CD4-positive, CD25-positive, alpha-beta regulatory T cell (primary cell): ENCODE measurements around the gene PLCH1. TPM values are rescaled to one million over a fixed set of nuclear protein-coding genes. Genes with fewer than 3 reads are reported as not detected.

ENCODE experiments used
- ATAC-seq, 2 donors: fragments of 150-1000 bp; cut with Tn5 transposase; one replicate each; pipeline ENCODE4 v1.10.0; 2021; ENCODE audit warnings: low read depth in 2 of 2, moderate number of reproducible peaks in 2 of 2, moderate library complexity in 1 of 2
- DNase-seq, 3 donors: peaks; one replicate each; pipeline versions ENCODE4 v3.0.0 to v3.0.0-alpha.2; 2012 to 2022; ENCODE audit warnings: mixed read lengths in 1 of 3
- H3K27ac ChIP-seq: one replicate; pipeline ENCODE4 v1.7.0; 2013; ENCODE audit warnings: mild to moderate bottlenecking, low read length; ENCODE audit not compliant: insufficient read depth, poor library complexity, severe bottlenecking
- H3K27me3 ChIP-seq: one replicate; pipeline ENCODE4 v1.7.0; 2013; ENCODE audit warnings: low read length; ENCODE audit not compliant: control insufficient read depth, insufficient read depth
- H3K36me3 ChIP-seq: one replicate; pipeline ENCODE4 v1.7.0; 2013; ENCODE audit warnings: mild to moderate bottlenecking, low read length, moderate library complexity; ENCODE audit not compliant: control insufficient read depth, insufficient read depth
- H3K4me1 ChIP-seq: 2 replicates; pipeline ENCODE4 v1.7.0; 2013; ENCODE audit warnings: mild to moderate bottlenecking, low read length; ENCODE audit not compliant: insufficient read depth, control insufficient read depth, poor library complexity, severe bottlenecking
- H3K4me3 ChIP-seq: one replicate; pipeline ENCODE4 v1.7.0; 2013; ENCODE audit warnings: low read depth, mild to moderate bottlenecking, low read length, moderate library complexity
- H3K9me3 ChIP-seq, 2 experiments: 1 replicate in 1 of 2; 2 replicates in 1 of 2; pipeline ENCODE4 v1.7.0; 2013; ENCODE audit warnings: low read length in 2 of 2, mild to moderate bottlenecking in 1 of 2, moderate library complexity in 1 of 2; ENCODE audit not compliant: control insufficient read depth in 2 of 2
- H3K27ac Mint-ChIP-seq, 3 donors: one replicate each; pipeline ENCODE4 v1.8.0; 2020 to 2022; ENCODE audit warnings: mild to moderate bottlenecking in 3 of 3, mixed read lengths in 3 of 3, moderate library complexity in 2 of 3
- H3K27me3 Mint-ChIP-seq: one replicate; pipeline ENCODE4 v1.8.0; 2022; ENCODE audit warnings: mild to moderate bottlenecking, mixed read lengths
- H3K36me3 Mint-ChIP-seq: one replicate; pipeline ENCODE4 v1.8.0; 2020; ENCODE audit warnings: mixed read lengths
- H3K4me1 Mint-ChIP-seq, 4 donors: one replicate each; pipeline ENCODE4 v1.8.0; 2020 to 2022; ENCODE audit warnings: mixed read lengths in 4 of 4, mild to moderate bottlenecking in 1 of 4
- H3K4me3 Mint-ChIP-seq, 4 donors: one replicate each; pipeline ENCODE4 v1.8.0; 2020 to 2022; ENCODE audit warnings: mild to moderate bottlenecking in 4 of 4, mixed read lengths in 4 of 4, moderate library complexity in 3 of 4
- H3K9me3 Mint-ChIP-seq, 7 donors: one replicate each; pipeline ENCODE4 v1.8.0; 2020 to 2022; ENCODE audit warnings: mixed read lengths in 7 of 7, mild to moderate bottlenecking in 3 of 7, moderate library complexity in 2 of 7
- polyA plus RNA-seq, 4 donors: library from polyadenylated mRNA; unstranded; fragments of 300-500 nt; fragmentation: Illumina TruSeq; gene quantifications; one replicate each; pipeline ENCODE4 v1.2.3, GENCODE V29; 2021
- total RNA-seq: library from RNA; stranded (reverse); gene quantifications from one replicate; pipeline ENCODE4 v1.2.3, GENCODE V29; 2022

PLCH1 gene
- total and polyA plus RNA-seq, 5 donors from 2014 or later = 0.05 to 0.12 TPM; not detected in 3

GRCh38 chr3:155517903-155518302 lies 227.0 kb downstream of the PLCH1 start:
- no peaks in the 10 kb centered on the region for H3K27me3 ChIP-seq
- H3K36me3 Mint-ChIP-seq = no peaks in the 10 kb centered on the region
- H3K27ac Mint-ChIP-seq = no peak overlapping the region
- no peaks in the 10 kb centered on the region for H3K4me1 Mint-ChIP-seq
- H3K9me3 ChIP-seq = no peaks in the 10 kb centered on the region
- no peak overlapping the region for H3K4me3 Mint-ChIP-seq
- H3K9me3 Mint-ChIP-seq = peaks cover 0 to 4% (median 0%) of the 10 kb centered on the region in 7 donors
- no peaks in the 10 kb centered on the region for H3K36me3 ChIP-seq
- ATAC-seq (no peak), DNase-seq (no peak)
- no peak overlapping the region for H3K27ac ChIP-seq
- H3K27me3 Mint-ChIP-seq = no peaks in the 10 kb centered on the region
- no peaks in the 10 kb centered on the region for H3K4me1 ChIP-seq
- H3K4me3 ChIP-seq = no peak overlapping the region

GRCh38 chr3:155516439-155516838 lies 228.4 kb downstream of the PLCH1 start:
- ATAC-seq = no peak
- H3K9me3 Mint-ChIP-seq = peaks cover 0 to 11% (median 5%) of the 10 kb centered on the region in 7 donors
- H3K4me1 Mint-ChIP-seq = no peaks in the 10 kb centered on the region
- H3K4me3 Mint-ChIP-seq = no peak overlapping the region
- no peak for DNase-seq
- H3K27me3 Mint-ChIP-seq = no peaks in the 10 kb centered on the region
- H3K36me3 Mint-ChIP-seq = no peaks in the 10 kb centered on the region
- Histone ChIP-seq H3K4me3 (no peak overlapping the region), H3K4me1 (no peaks in the 10 kb centered on the region), H3K27me3 (no peaks in the 10 kb centered on the region), H3K9me3 (no peaks in the 10 kb centered on the region), H3K36me3 (no peaks in the 10 kb centered on the region), H3K27ac (no peak overlapping the region)
- no peak overlapping the region for H3K27ac Mint-ChIP-seq

GRCh38 chr3:155512867-155513261 lies 232.0 kb downstream of the PLCH1 start:
- H3K9me3 ChIP-seq = no peaks in the 10 kb centered on the region
- H3K4me3 ChIP-seq = no peak overlapping the region
- H3K27ac ChIP-seq = no peak overlapping the region
- no peaks in the 10 kb centered on the region for H3K27me3 Mint-ChIP-seq
- H3K4me1 Mint-ChIP-seq = no peaks in the 10 kb centered on the region
- H3K36me3 ChIP-seq = no peaks in the 10 kb centered on the region
- peaks cover 0 to 10% (median 5%) of the 10 kb centered on the region in 7 donors for H3K9me3 Mint-ChIP-seq
- DNase-seq (no peak), ATAC-seq (no peak)
- no peaks in the 10 kb centered on the region for H3K36me3 Mint-ChIP-seq
- no peaks in the 10 kb centered on the region for H3K27me3 ChIP-seq
- H3K27ac Mint-ChIP-seq = no peak overlapping the region
- no peak overlapping the region for H3K4me3 Mint-ChIP-seq
- H3K4me1 ChIP-seq = no peaks in the 10 kb centered on the region

- H3K27me3 Mint-ChIP-seq = no peaks in the 10 kb centered on the region
- Histone ChIP-seq H3K4me1 (no peaks in the 10 kb centered on the region), H3K27ac (no peak overlapping the region), H3K4me3 (no peak overlapping the region), H3K36me3 (no peaks in the 10 kb centered on the region), H3K9me3 (no peaks in the 10 kb centered on the region), H3K27me3 (no peaks in the 10 kb centered on the region)
- no peak overlapping the region for H3K27ac Mint-ChIP-seq
- H3K4me3 Mint-ChIP-seq = no peak overlapping the region
- no peaks in the 10 kb centered on the region for H3K4me1 Mint-ChIP-seq
- H3K36me3 Mint-ChIP-seq = no peaks in the 10 kb centered on the region
- ATAC-seq (no peak), DNase-seq (no peak)
- H3K9me3 Mint-ChIP-seq = peaks cover 0 to 10% (median 5%) of the 10 kb centered on the region in 7 donors
Measured at GRCh38 chr3:155512175-155512866, 232.6 kb downstream of the PLCH1 start.

GRCh38 chr3:155504682-155505081 lies 240.2 kb downstream of the PLCH1 start:
- ATAC-seq = no peak
- Mint-ChIP-seq H3K36me3 (no peaks in the 10 kb centered on the region), H3K9me3 (peaks cover 0 to 2% (median 0%) of the 10 kb centered on the region in 7 donors)

GRCh38 chr3:155502630-155503029 lies 242.2 kb downstream of the PLCH1 start:
- Mint-ChIP-seq H3K4me3 (no peak overlapping the region), H3K27me3 (no peaks in the 10 kb centered on the region), H3K27ac (no peak overlapping the region), H3K4me1 (no peaks in the 10 kb centered on the region), H3K36me3 (no peaks in the 10 kb centered on the region), H3K9me3 (peaks cover 0 to 2% (median 0%) of the 10 kb centered on the region in 7 donors)
- Histone ChIP-seq H3K9me3 (no peaks in the 10 kb centered on the region), H3K36me3 (no peaks in the 10 kb centered on the region), H3K27me3 (no peaks in the 10 kb centered on the region), H3K4me3 (no peak overlapping the region), H3K4me1 (no peaks in the 10 kb centered on the region), H3K27ac (no peak overlapping the region)
- ATAC-seq (no peak), DNase-seq (no peak)

More at GRCh38 chr3:155504682-155505081, 240.2 kb downstream of the PLCH1 start:
- Mint-ChIP-seq H3K27ac (no peak overlapping the region), H3K4me1 (no peaks in the 10 kb centered on the region), H3K27me3 (no peaks in the 10 kb centered on the region), H3K4me3 (no peak overlapping the region)
- H3K4me1 ChIP-seq = no peaks in the 10 kb centered on the region
- no peak overlapping the region for H3K4me3 ChIP-seq
- H3K36me3 ChIP-seq = no peaks in the 10 kb centered on the region
- no peak for DNase-seq
- no peaks in the 10 kb centered on the region for H3K27me3 ChIP-seq
- no peak overlapping the region for H3K27ac ChIP-seq
- no peaks in the 10 kb centered on the region for H3K9me3 ChIP-seq

GRCh38 chr3:155500194-155500818 lies 244.6 kb downstream of the PLCH1 start:
- H3K27ac ChIP-seq = no peak overlapping the region
- Mint-ChIP-seq H3K36me3 (no peaks in the 10 kb centered on the region), H3K4me1 (no peaks in the 10 kb centered on the region), H3K27me3 (no peaks in the 10 kb centered on the region), H3K4me3 (no peak overlapping the region), H3K9me3 (no peaks in the 10 kb centered on the region), H3K27ac (no peak overlapping the region)
- ATAC-seq (no peak), DNase-seq (no peak)
- no peaks in the 10 kb centered on the region for H3K36me3 ChIP-seq
- H3K4me3 ChIP-seq = no peak overlapping the region
- no peaks in the 10 kb centered on the region for H3K9me3 ChIP-seq
- no peaks in the 10 kb centered on the region for H3K4me1 ChIP-seq
- H3K27me3 ChIP-seq = no peaks in the 10 kb centered on the region
